GM18505 (cell line): Measurements from ENCODE around the gene TCFL5.
"Not testable (repeated sequence)": the region's sequence is repeated elsewhere in the genome, so short reads cannot be mapped to it uniquely, and the experiment has no call there.

Experiments
- ATAC-seq: cut with Tn5 transposase; IDR thresholded peaks from one replicate; pipeline ENCODE4 v1.9.1; 2021; ENCODE audit not compliant: unreplicated experiment
- POLR2A ChIP-seq: IDR thresholded peaks from 4 replicates; pipeline ENCODE4 v1.6.1; 2011; ENCODE audit warnings: borderline replicate concordance; ENCODE audit not compliant: insufficient read depth, insufficient read length; ENCODE audit errors: extremely low read depth

Gene TCFL5

GRCh38 chr20:62872184-62872847 is 10.7 kb upstream of the TCFL5 start:
- no peak for TF ChIP-seq POLR2A
- ATAC-seq: no peak

- TF ChIP-seq POLR2A: no peak
- ATAC-seq: no peak
These were observed 2.6 kb upstream of the TCFL5 start for GRCh38 chr20:62864207-62864606.

DNA sequence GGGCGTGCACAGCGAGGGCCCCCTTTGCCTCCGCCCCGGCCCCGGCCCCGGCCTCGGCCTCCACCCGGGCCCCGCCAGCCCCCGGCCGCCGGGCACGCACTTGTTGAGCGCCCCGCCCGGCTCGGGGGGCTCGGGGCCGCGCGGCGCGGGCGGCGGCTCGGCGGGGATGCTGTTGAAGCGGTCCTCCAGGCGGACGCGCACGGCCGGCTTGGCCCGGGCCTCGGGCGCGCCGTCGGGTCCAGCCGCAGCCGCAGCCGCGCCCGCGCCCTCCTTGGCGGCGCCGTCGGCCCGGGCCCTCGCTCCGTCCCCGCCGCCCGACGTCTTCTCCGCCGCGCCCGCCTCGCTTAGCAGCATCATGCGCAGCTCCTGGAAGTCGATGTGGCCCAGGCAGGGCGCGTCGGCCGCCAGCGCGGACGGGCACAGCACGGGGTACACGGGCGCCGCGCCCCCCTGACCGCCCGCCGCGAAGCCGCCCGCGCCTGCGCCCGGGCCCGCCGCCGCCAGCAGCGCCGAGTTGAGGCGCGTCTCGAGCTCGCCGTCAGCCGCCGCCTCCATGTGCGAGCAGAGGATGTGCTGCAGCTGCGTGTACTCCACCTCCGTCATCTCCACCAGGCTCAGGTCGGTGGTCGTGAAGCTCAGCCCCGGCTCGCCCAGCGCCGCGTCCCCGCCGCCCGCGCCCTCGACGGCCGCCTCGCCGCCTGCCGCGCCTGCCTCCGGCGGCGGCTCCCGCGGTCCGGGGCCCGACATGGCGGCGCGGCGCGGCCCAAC is 514 bp downstream of the TCFL5 start:
- no peak for TF ChIP-seq POLR2A
- peak; percentile 25 for ATAC-seq

DNA sequence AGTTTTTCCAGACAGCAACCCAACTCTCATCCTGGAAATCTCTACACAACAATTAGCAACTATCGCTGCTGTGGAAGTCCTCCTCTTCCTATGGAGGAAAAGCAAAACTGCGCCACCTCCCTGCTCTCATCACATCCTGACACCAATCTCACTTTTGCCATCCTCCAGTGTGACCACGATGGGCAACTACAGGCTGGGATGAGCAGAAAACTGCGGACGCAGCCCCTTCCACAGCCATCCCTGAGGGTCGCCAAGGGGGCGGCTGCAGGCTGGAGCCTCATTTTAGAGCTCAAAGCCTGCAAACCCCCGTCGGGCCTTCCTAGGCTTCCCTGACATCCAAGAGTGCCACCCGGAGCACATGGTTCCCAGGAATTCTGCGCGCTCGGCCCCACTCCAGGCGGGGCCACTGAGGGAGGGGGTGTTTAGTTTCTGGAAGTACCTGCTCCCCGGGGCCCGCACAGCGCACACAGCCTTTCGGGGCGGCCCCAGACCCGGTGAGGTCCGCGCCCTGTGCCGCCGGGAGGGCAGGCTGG is 1.2 kb downstream of the TCFL5 start:
- ATAC-seq: peak; percentile 8
- no peak for TF ChIP-seq POLR2A

DNA sequence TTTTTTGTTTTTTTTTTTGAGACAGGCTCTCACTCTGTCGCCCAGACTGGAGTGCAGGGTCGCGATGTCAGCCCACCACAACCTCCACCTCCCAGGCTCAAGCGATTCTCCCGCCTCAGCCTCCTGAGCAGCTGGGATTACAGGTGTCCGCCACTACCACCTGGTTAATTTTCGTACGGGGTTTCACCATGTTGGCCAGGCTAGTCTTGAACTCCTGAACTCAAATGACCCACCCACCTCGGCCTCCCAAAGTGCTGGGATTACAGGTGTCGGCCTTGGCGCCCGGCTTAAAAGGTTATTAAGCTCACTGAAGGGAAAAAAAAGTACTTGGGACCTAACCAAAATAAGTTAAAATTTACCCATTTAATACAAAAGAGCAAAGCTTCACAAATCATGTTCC is 1.9 kb downstream of the TCFL5 start:
- no peak for TF ChIP-seq POLR2A

DNA sequence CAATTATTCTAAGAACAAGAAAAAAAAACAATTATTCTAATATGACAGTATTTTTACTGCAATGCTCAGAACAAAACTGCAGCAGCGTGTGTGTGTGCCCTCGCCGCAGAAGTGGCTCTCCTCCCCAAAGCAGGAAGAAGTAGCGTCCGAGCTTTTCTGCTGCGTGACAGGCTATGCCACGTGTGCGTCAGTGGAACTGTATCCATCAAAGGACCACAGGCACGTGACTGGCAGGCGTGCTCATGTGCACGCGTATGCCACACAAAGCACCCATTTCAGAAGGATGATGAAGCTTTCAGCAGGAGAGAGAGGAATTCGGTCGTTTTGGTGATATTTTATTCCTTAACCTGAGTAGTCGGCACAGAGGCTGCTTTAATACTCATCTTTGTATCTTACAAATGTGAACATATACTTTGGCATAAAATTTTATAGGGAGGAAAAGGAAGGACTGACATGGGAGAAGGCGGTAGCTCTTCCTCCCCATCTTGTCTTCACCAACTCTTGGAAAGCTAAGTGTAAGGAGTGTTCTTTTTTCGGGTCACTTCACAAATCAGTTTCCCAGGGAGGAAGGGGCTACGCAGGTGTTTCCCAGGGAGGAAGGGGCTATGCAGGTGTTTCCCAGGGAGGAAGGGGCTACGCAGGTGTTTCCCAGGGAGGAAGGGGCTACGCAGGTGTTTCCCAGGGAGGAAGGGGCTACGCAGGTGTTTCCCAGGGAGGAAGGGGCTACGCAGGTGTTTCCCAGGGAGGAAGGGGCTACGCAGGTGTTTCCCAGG is 3.4 kb downstream of the TCFL5 start:
- ATAC-seq: no peak
- TF ChIP-seq POLR2A: no peak

More for the DNA sequence above, 1.9 kb downstream of the TCFL5 start:
- ATAC-seq: no peak

DNA sequence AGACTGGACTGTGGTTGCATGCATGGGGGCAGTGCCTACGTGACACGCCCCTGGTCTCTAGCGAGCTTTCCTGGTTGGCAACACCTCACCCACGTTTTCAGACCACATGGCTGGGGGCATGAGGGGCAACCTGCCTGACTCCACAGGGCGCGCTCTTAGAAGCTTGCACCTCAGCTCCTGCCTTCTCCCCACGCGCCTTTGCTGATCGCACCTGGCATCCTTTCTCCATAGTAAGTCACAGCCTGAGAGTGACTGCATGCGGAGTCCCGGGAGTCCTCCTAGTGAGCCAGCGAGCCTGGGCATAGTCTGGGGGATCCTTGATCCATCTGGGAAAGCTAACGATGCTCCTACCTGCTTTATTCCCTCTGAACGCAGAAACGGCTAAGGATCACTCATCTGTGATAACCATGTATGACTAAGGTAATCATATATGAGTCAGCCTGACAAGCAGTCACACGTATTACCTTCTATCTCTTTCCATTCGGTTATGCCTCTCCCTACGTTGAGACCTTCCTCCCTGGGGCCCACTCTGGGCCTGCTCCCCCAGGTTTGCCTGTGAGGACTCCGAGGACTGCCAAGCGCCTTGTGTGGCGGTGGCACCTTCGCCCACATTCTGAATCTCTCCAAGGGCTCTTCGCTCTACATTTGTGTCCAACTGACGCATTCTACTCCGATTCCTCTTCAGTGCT is 4.5 kb downstream of the TCFL5 start:
- no peak for TF ChIP-seq POLR2A
- no peak for ATAC-seq

DNA sequence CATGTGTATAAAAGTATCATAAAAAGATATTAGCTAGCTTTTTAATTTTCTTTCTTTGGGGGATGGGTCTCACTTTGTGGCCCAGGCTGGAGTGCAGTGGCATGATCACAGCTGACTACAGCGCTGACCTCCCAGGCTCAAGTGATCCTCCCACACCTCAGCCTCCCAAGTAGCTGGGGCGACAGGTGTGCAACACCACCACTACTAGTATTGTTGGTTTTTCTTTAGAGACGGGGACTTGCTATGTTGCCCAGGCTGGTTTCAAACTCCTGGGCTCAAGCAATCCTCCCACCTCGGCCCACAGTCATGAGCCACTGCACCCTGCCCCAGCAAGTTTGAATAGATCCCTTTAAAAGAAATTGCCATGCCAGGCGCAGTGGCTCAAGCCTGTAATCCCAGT is 6.5 kb downstream of the TCFL5 start:
- ATAC-seq: no peak
- no peak for TF ChIP-seq POLR2A

DNA sequence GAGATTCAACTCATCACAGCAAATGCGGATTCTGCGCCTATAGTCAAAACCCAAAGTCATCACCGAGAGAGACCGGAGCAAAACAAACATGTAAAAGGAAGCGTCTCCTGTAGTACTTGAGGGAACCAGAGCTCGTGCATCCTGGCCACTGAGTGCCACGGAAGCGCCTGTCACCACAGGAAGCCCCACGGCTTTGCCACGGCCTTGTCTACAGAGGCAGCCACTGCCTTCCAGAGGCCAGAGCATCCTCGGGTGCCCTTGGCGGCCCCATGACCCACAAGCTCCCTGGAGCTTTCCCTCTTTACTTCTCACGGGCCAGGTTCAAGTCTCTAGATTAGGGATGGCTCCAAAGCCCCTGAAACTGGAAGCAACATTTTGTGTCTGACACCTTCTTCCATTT is 7.5 kb downstream of the TCFL5 start:
- no peak for ATAC-seq
- TF ChIP-seq POLR2A: no peak

DNA sequence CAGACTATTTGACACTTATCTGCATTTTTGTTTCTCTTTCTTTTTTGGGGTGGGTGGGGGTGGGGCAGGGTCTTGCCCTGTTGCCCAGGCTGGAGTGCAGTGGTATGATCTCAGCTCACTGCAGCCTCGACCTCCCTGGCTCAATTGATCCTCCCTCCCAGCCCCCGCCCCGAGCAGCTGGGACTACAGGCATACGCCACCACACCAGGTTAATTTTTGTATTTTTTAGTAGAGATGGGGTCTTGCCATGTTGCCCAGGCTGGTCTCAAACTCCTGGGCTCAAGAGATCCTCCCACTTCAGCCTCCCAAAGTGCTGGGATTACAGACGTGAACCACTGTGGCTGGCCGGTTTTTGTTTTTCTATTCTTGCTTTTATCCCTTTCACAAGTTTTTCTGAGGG is 8.3 kb downstream of the TCFL5 start:
- ATAC-seq: not testable (repeated sequence)

- ATAC-seq: no peak
- TF ChIP-seq POLR2A: no peak
These were observed 8.8 kb downstream of the TCFL5 start for GRCh38 chr20:62852841-62853240.

DNA sequence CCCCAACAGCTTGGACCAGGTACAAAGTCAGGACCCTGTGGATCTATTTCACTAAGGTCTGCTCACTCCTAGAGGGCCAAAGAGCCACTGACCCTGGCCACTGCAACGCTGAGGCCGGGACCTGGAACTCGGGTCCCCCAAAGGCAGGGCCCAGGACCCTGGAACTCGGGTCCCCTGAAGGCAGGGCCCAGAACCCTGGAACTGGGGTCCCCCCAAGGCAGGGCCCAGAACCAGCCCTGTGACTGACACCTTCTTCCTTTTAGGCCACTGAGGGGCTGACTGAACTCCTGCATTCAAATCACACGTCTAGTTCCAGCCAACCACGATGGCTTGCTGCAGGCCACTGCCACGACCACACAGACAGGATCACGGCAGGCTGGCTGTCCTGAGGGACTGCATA is 9.4 kb downstream of the TCFL5 start:
- no peak for TF ChIP-seq POLR2A
- ATAC-seq: no peak
